AG10803 (cell line): Measurements from ENCODE around the gene FKBP2.

Experiments used
- DNase-seq: peaks from one replicate; pipeline ENCODE4 v3.0.0; 2010; ENCODE audit warnings: low read depth
- H3K4me3 ChIP-seq: 2 replicates; pipeline ENCODE4 v1.5.1; 2011; ENCODE audit warnings: mild to moderate bottlenecking, low read length, control low read depth
- TF ChIP-seq, protein P1 (sequence below): conservative IDR thresholded peaks from 2 replicates; pipeline ENCODE4 v1.5.1; 2011; ENCODE audit warnings: mild to moderate bottlenecking, low read length, control low read depth, inconsistent platforms

FKBP2 gene

DNA sequence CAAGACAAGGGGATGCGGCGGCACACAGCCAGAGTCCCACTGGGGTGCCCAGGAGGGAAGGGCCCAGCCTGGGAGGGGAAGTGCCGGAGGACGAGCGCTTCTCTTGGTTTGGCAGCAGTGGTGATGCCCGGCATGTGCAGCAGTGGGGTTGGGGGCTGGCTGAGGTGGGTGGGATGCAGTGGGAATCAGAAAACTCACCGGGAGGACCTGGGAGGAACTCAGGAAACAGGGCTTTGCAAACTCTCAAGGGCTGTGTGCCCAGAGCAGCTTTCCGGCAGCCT is 31.4 kb upstream of the FKBP2 start:
- no peak for DNase-seq
- TF ChIP-seq, protein P1, sequence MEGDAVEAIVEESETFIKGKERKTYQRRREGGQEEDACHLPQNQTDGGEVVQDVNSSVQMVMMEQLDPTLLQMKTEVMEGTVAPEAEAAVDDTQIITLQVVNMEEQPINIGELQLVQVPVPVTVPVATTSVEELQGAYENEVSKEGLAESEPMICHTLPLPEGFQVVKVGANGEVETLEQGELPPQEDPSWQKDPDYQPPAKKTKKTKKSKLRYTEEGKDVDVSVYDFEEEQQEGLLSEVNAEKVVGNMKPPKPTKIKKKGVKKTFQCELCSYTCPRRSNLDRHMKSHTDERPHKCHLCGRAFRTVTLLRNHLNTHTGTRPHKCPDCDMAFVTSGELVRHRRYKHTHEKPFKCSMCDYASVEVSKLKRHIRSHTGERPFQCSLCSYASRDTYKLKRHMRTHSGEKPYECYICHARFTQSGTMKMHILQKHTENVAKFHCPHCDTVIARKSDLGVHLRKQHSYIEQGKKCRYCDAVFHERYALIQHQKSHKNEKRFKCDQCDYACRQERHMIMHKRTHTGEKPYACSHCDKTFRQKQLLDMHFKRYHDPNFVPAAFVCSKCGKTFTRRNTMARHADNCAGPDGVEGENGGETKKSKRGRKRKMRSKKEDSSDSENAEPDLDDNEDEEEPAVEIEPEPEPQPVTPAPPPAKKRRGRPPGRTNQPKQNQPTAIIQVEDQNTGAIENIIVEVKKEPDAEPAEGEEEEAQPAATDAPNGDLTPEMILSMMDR, result no peak
- H3K4me3 ChIP-seq, result no peak overlapping the region

DNA sequence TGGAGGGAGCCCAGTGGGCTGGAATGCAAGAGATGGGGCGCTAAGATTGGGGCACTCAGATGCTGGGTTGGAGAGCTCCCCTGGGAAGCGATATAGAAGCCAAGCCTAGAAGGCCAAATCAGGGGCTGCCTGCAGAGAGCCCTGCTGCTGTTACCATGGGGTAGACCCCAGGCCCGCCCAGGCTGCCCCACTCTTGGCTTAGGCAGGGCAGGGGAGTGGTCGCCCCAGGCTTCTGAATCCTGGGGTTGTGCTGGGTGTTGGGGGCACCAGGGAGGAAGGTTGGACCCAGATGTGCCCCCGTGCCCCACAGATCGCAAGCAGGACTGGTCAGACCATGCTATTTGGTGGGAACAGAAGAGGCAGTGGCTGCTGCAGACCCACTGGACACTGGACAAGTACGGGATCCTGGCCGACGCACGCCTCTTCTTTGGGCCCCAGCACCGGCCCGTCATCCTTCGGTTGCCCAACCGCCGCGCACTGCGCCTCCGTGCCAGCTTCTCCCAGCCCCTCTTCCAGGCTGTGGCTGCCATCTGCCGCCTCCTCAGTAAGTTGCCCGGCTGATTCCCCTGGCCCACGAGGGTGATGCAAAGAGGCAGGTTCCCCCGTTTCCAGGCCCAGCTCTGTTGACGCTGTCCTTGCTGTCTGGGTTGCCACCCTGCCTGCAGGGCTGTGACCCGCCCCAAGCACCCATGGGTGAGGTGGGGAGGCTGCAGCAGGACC is 30.4 kb upstream of the FKBP2 start:
- TF ChIP-seq, protein P1, result no peak
- H3K4me3 ChIP-seq, result no peak overlapping the region
- no peak for DNase-seq

DNA sequence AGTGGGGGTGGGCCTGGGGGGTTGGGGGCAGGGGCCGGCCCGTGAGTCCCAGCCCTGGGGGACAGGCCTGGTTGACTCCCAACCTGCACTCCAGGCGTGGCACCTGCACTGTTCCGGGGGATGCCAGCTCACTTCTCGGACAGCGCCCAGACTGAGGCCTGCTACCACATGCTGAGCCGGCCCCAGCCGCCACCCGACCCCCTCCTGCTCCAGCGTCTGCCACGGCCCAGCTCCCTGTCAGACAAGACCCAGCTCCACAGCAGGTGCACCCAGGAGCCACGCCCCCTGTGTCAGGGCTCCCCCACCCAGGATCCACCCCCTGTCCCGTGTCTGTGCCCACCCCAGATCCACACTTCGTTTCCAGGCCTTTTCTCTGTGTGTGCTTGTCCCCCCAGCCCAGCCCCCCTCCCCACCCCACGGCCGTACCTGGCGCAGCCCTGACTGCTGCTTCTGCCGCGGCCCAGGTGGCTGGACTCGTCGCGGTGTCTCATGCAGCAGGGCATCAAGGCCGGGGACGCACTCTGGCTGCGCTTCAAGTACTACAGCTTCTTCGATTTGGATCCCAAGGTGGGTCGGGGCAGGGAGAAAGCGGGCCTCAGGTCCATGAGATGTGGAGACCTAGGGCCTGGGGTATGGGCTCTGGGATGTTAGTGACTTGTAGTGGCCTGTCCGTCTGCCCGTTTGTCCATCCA is 29.6 kb upstream of the FKBP2 start:
- TF ChIP-seq, protein P1, result no peak
- H3K4me3 ChIP-seq, result no peak overlapping the region
- no peak for DNase-seq

DNA sequence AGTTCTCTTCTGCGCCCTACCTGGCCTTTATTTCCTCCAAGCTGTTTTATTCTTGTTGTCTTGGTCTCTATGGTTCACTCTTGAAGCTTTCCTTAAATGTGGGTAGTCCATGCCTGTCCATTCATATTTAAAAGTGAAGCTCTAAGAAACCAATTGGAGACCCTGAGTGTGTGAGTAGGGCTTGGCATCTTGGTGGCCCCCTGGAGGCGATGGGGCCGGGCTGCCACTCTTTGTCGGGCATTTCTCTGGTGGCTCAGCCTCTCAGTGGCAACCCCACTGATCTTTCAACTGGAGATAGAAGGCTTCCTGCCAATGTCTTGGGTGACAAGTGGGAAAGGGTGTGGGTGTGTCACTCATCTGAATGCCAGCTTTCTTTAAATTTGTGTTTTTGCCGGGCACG is 24.0 kb upstream of the FKBP2 start:
- DNase-seq, result no peak
- TF ChIP-seq, protein P1, result no peak
- no peak overlapping the region for H3K4me3 ChIP-seq

DNA sequence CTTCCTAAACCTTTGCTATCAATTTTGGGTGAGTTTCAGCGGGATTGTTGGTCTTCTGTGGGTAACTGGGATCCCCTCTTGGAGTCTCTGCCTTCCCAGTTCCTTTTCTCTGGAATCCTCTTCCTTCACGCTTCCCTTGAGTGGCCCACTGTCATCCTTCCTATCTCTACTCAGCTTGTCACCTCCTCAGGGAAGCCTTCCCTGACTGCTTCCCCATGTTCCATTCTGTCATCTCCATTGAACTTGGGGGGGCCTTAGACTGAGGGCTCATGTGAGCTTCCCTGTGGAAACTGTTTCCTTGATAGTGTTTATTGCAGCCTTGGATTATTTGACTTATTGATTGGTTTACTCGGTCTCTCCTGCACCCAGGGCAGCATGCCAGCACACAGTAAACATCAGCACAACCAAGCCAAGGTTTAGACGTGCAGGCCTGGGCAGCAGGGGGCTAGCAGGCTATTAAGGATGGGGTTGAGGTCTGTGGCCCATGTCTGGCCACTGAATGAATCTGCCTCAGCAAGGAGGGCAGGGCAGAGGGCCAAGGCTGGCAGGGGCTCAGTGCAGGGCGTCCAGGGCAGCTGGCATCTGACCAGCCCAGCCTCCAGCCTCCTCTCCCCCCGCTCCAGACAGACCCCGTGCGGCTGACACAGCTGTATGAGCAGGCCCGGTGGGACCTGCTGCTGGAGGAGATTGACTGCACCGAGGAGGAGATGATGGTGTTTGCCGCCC is 22.1 kb upstream of the FKBP2 start:
- TF ChIP-seq, protein P1, result no peak
- no peak overlapping the region for H3K4me3 ChIP-seq
- no peak for DNase-seq

DNA sequence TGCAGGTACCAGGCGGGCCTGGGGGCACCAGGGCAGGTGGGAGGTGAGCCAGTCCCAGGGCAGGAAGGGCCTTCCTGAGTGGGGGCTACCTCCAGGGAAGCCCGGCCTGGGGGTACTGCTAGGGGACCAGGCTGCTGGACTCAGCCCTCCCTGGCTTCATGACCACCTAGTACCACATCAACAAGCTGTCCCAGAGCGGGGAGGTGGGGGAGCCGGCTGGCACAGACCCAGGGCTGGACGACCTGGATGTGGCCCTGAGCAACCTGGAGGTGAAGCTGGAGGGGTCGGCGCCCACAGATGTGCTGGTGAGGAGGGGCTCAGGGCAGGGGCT is 21.6 kb upstream of the FKBP2 start:
- DNase-seq, result no peak
- H3K4me3 ChIP-seq, result no peak overlapping the region
- TF ChIP-seq, protein P1, result no peak

DNA sequence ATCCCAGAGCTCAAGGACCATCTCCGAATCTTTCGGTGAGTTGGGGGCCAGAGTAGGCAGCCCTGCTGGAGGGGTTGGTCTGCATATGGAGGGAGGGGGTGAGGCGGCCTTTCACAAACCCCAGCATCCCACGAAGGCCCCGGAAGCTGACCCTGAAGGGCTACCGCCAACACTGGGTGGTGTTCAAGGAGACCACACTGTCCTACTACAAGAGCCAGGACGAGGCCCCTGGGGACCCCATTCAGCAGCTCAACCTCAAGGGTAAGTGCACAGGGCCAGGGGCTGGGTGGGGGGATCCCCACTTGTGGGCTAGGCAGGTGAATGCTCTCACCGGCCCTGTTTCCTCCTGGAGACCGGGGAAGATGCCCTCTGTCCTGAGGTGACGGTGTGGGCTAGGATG is 21.1 kb upstream of the FKBP2 start:
- H3K4me3 ChIP-seq, result no peak overlapping the region
- TF ChIP-seq, protein P1, result no peak
- no peak for DNase-seq
